CD14-positive monocyte (primary cell): Measurements from ENCODE around the gene ME3. TPM values are rescaled to one million over a fixed set of nuclear protein-coding genes. Genes with fewer than 3 reads are reported as not detected.

Experiments
- DNase-seq, 3 donors: peaks; one replicate each; pipeline ENCODE4 v3.0.0-alpha.2; 2011 to 2022
- H2AFZ ChIP-seq: 2 replicates; pipeline ENCODE4 v1.6.0; 2012; ENCODE audit warnings: mild to moderate bottlenecking, low read depth, low read length, inconsistent platforms; ENCODE audit not compliant: insufficient read depth, poor library complexity, severe bottlenecking
- H3K27ac ChIP-seq, 2 donors: 1 replicate in 1 of 2; 2 replicates in 1 of 2; pipeline ENCODE4 v1.5.1; 2012 to 2013; ENCODE audit warnings: low read length in 2 of 2, control low read depth in 1 of 2, inconsistent platforms in 1 of 2, low read depth in 1 of 2, mild to moderate bottlenecking in 1 of 2
- H3K27me3 ChIP-seq, 2 donors: one replicate each; pipeline versions ENCODE4 v1.6.0 to v1.6.1; 2011 to 2013; ENCODE audit warnings: low read length in 2 of 2; ENCODE audit not compliant: control insufficient read depth in 2 of 2, insufficient read depth in 2 of 2
- H3K36me3 ChIP-seq, 2 donors: replicated peaks in 1 of 2; 1 replicate in 1 of 2; 2 replicates in 1 of 2; pipeline versions ENCODE4 v1.5.1 to v1.6.1; 2012 to 2013; ENCODE audit warnings: low read length in 2 of 2, control low read depth in 1 of 2, inconsistent platforms in 1 of 2, mild to moderate bottlenecking in 1 of 2; ENCODE audit not compliant: insufficient read depth in 2 of 2, control insufficient read depth in 1 of 2
- H3K4me1 ChIP-seq, 2 donors: 1 replicate in 1 of 2; 2 replicates in 1 of 2; pipeline versions ENCODE4 v1.5.1 to v1.6.1; 2012 to 2013; ENCODE audit warnings: low read length in 2 of 2, control low read depth in 1 of 2, inconsistent platforms in 1 of 2, mild to moderate bottlenecking in 1 of 2, moderate library complexity in 1 of 2; ENCODE audit not compliant: insufficient read depth in 2 of 2, control insufficient read depth in 1 of 2
- H3K4me2 ChIP-seq: replicated peaks from 2 replicates; pipeline ENCODE3; 2012; ENCODE audit warnings: low read length, moderate library complexity, mild to moderate bottlenecking; ENCODE audit not compliant: poor library complexity, severe bottlenecking; ENCODE audit errors: extremely low read depth
- H3K4me3 ChIP-seq, 3 experiments: fragments of 200-600 bp in 1 of 3; sonication (generic) in 1 of 3; replicated peaks in 1 of 3; 1 replicate in 2 of 3; 2 replicates in 1 of 3; pipeline ENCODE4 v1.5.1; 2011 to 2013; ENCODE audit warnings: low read length in 3 of 3, mild to moderate bottlenecking in 3 of 3, control low read depth in 2 of 3, low read depth in 2 of 3, inconsistent platforms in 1 of 3, moderate library complexity in 1 of 3
- H3K79me2 ChIP-seq: 2 replicates; pipeline ENCODE4 v1.6.0; 2012; ENCODE audit warnings: mild to moderate bottlenecking, control low read depth, inconsistent platforms, low read length, moderate library complexity; ENCODE audit not compliant: insufficient read depth
- H3K9ac ChIP-seq: 2 replicates; pipeline ENCODE4 v1.6.0; 2017; ENCODE audit warnings: low read length, mild to moderate bottlenecking; ENCODE audit not compliant: insufficient read depth, poor library complexity, severe bottlenecking
- H3K9me3 ChIP-seq, 2 donors: replicated peaks in 1 of 2; 1 replicate in 1 of 2; 2 replicates in 1 of 2; pipeline versions ENCODE4 v1.5.1 to v1.6.1; 2012 to 2013; ENCODE audit warnings: low read length in 2 of 2, control low read depth in 1 of 2; ENCODE audit not compliant: control insufficient read depth in 1 of 2, insufficient read depth in 1 of 2
- H4K20me1 ChIP-seq: 2 replicates; pipeline ENCODE4 v1.6.0; 2012; ENCODE audit warnings: mild to moderate bottlenecking, low read length, control low read depth, moderate library complexity; ENCODE audit not compliant: insufficient read depth
- H3K27ac Mint-ChIP-seq, 7 donors: one replicate each; pipeline ENCODE4 v1.8.0; 2020; ENCODE audit warnings: mild to moderate bottlenecking in 7 of 7, mixed read lengths in 7 of 7, moderate library complexity in 6 of 7, inconsistent platforms in 2 of 7
- H3K27me3 Mint-ChIP-seq, 3 donors: one replicate each; pipeline ENCODE4 v1.8.0; 2021 to 2022; ENCODE audit warnings: low read depth in 3 of 3, mild to moderate bottlenecking in 3 of 3, mixed read lengths in 3 of 3, moderate library complexity in 3 of 3, inconsistent platforms in 1 of 3
- H3K36me3 Mint-ChIP-seq, 2 donors: one replicate each; pipeline ENCODE4 v1.8.0; 2020; ENCODE audit warnings: mixed read lengths in 2 of 2, inconsistent platforms in 1 of 2, mild to moderate bottlenecking in 1 of 2
- H3K4me1 Mint-ChIP-seq: one replicate; pipeline ENCODE4 v1.8.0; 2020; ENCODE audit warnings: mild to moderate bottlenecking, mixed read lengths
- H3K4me3 Mint-ChIP-seq, 2 donors: one replicate each; pipeline ENCODE4 v1.8.0; 2020; ENCODE audit warnings: mild to moderate bottlenecking in 2 of 2, mixed read lengths in 2 of 2, moderate library complexity in 1 of 2
- H3K9me3 Mint-ChIP-seq, 7 donors: one replicate each; pipeline ENCODE4 v1.8.0; 2020 to 2022; ENCODE audit warnings: mixed read lengths in 7 of 7, mild to moderate bottlenecking in 6 of 7, moderate library complexity in 6 of 7, inconsistent platforms in 2 of 7
- CTCF ChIP-seq: fragments of 200-600 bp; IDR thresholded peaks from one replicate; pipeline ENCODE4 v1.8.0; 2022; ENCODE audit warnings: antibody characterized with exemption, mild to moderate bottlenecking
- WGBS: methylation state at CpG from one replicate; pipeline ENCODE4 v1.1.5; 2013; ENCODE audit warnings: missing lambda C conversion rate; ENCODE audit not compliant: insufficient coverage; 5-methylcytosine and 5-hydroxymethylcytosine counted together
- intact Hi-C, 2 donors: fragments of 100-400 bp; cut with micrococcal nuclease; formaldehyde crosslinking; loops; one replicate each; pipeline versions ENCODE4 v1.15.0 to v1.15.1; 2023
- polyA plus RNA-seq, 3 donors: library from polyadenylated mRNA; depleted of rRNA in 1 of 3; unstranded in 2 of 3; stranded (reverse) in 1 of 3; fragments of 300-500 nt in 2 of 3; fragments of >200 nt in 1 of 3; fragmentation: Illumina TruSeq in 2 of 3; gene quantifications; 1 replicate in 2 of 3; 2 replicates in 1 of 3; pipeline ENCODE4 v1.2.3, GENCODE V29; 2012 to 2021

ME3 gene
- polyA plus RNA-seq, 3 donors = 0.31 to 3.0 (median 0.42) TPM

GRCh38 chr11:86576946-86577624 lies 95.3 kb downstream of the ME3 start:
- Histone ChIP-seq H4K20me1 (no peaks in the 10 kb centered on the region), H3K9ac (no peak overlapping the region), H3K4me3 (no peak overlapping the region), H3K9me3 (no peaks in the 10 kb centered on the region), H3K79me2 (no peaks in the 10 kb centered on the region), H3K27ac (no peak overlapping the region), H3K4me2 (no peak overlapping the region), H3K27me3 (no peaks in the 10 kb centered on the region), H3K36me3 (no peaks in the 10 kb centered on the region), H3K4me1 (no peaks in the 10 kb centered on the region), H2AFZ (no peak overlapping the region)
- whole genome bisulfite sequencing = no CpG with 5 or more reads among the region's 1 CpG
- intact Hi-C loops = no loop called here
- Mint-ChIP-seq H3K4me1 (no peaks in the 10 kb centered on the region), H3K27me3 (peaks cover 0 to 2% (median 0%) of the 10 kb centered on the region in 3 donors), H3K36me3 (no peaks in the 10 kb centered on the region), H3K9me3 (peaks cover 0 to 2% (median 0%) of the 10 kb centered on the region in 7 donors), H3K27ac (no peak overlapping the region), H3K4me3 (no peak overlapping the region)
- no peak for TF ChIP-seq CTCF
- no peak for DNase-seq

DNA sequence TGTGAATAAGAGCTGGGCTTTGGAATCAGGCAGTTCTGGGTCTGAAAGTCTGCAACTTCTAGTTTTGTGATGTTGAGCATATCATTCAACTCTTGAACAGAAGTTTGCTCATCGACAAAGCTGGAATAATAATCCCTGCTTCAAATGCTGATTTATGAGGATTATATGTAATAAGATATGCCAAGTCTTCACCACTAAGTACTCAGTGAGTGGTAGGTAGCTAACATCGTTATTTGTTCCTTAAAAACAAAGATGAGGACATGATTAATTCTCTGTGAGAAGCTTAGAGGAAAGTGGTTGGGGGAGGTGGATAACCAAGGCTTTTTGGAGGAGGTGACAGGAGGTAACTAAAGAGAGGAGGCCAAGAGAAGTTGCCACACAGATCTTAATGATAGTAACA lies 96.5 kb downstream of the ME3 start:
- H3K4me2 ChIP-seq = no peak overlapping the region
- H3K36me3 Mint-ChIP-seq = no peaks in the 10 kb centered on the region
- H3K4me1 Mint-ChIP-seq = no peaks in the 10 kb centered on the region
- H3K4me1 ChIP-seq = no peaks in the 10 kb centered on the region
- WGBS = no CpG with 5 or more reads among the region's 2 CpGs
- H3K9me3 Mint-ChIP-seq = peaks cover 0 to 2% (median 0%) of the 10 kb centered on the region in 7 donors
- DNase-seq = no peak
- H3K27ac ChIP-seq = no peak overlapping the region
- H4K20me1 ChIP-seq = no peaks in the 10 kb centered on the region
- H3K27me3 Mint-ChIP-seq = peaks cover 0 to 2% (median 0%) of the 10 kb centered on the region in 3 donors
- H3K79me2 ChIP-seq = no peaks in the 10 kb centered on the region
- H2AFZ ChIP-seq = no peak overlapping the region
- H3K27me3 ChIP-seq = no peaks in the 10 kb centered on the region
- intact Hi-C loops = no loop called here
- no peak overlapping the region for H3K27ac Mint-ChIP-seq
- H3K4me3 Mint-ChIP-seq = no peak overlapping the region
- H3K4me3 ChIP-seq = no peak overlapping the region
- H3K9me3 ChIP-seq = no peaks in the 10 kb centered on the region
- no peak overlapping the region for H3K9ac ChIP-seq
- H3K36me3 ChIP-seq = no peaks in the 10 kb centered on the region
- TF ChIP-seq CTCF = no peak
